ENCODE data around the gene LRRC47. TPM values are rescaled to one million over a fixed set of nuclear protein-coding genes. Genes with fewer than 3 reads are reported as not detected.

LRRC47 gene
- total RNA-seq, 1 donor from 2014 or later, result 55.4 TPM

GRCh38 chr1:3774276-3774945 is 21.9 kb downstream of the LRRC47 start:
- H3K27ac Mint-ChIP-seq, result no peak overlapping the region
- DNase-seq (ENCODE audit: low spot score in 2 of 2, unreplicated experiment in 2 of 2), result no peak
- H3K4me3 Mint-ChIP-seq, result no peak overlapping the region
- no peak for TF ChIP-seq CTCF (IDR thresholded peaks at IDR 0.05; ENCODE audit: unreplicated experiment)
- H3K27me3 Mint-ChIP-seq (ENCODE audit: low read depth), result no peaks in the 10 kb centered on the region
- H3K36me3 Mint-ChIP-seq, result peaks cover 4% of the 10 kb centered on the region
- H3K4me1 Mint-ChIP-seq, result peaks cover 22% of the 10 kb centered on the region
- no peaks in the 10 kb centered on the region for H3K9me3 Mint-ChIP-seq

- no peak for TF ChIP-seq CTCF (IDR thresholded peaks at IDR 0.05; ENCODE audit: unreplicated experiment)
- DNase-seq (ENCODE audit: low spot score in 2 of 2, unreplicated experiment in 2 of 2), result no peak
- Mint-ChIP-seq H3K9me3 (no peaks in the 10 kb centered on the region), H3K4me1 (peaks cover 22% of the 10 kb centered on the region), H3K36me3 (no peaks in the 10 kb centered on the region), H3K4me3 (peak overlapping the region; percentile 59), H3K27ac (no peak overlapping the region), H3K27me3 (ENCODE audit: low read depth) (no peaks in the 10 kb centered on the region)
These were observed 22.6 kb downstream of the LRRC47 start for GRCh38 chr1:3773572-3774275.

- H3K36me3 Mint-ChIP-seq, result no peaks in the 10 kb centered on the region
- peak in 1 of 2 experiments; percentile 46 for DNase-seq (ENCODE audit: low spot score in 2 of 2, unreplicated experiment in 2 of 2)
- no peak within 1 kb of the TSS for H3K27ac Mint-ChIP-seq
- H3K9me3 Mint-ChIP-seq, result no peaks in the 10 kb centered on the region
- no peaks in the 10 kb centered on the region for H3K27me3 Mint-ChIP-seq (ENCODE audit: low read depth)
- peaks cover 22% of the 10 kb centered on the region for H3K4me1 Mint-ChIP-seq
- TF ChIP-seq CTCF (IDR thresholded peaks at IDR 0.05; ENCODE audit: unreplicated experiment), result no peak
- peak within 1 kb of the TSS; percentile 61 for H3K4me3 Mint-ChIP-seq
These were observed 23.4 kb downstream of the LRRC47 start, which contains the start of gene SMIM1 for GRCh38 chr1:3772715-3773571. Gene SMIM1 (plus strand): TSS chr1:3772749. CDS start chr1:3775374, 2,625 bp downstream.

- no peak for TF ChIP-seq CTCF (IDR thresholded peaks at IDR 0.05; ENCODE audit: unreplicated experiment)
- peak overlapping the region; percentile 61 for H3K4me3 Mint-ChIP-seq
- peaks cover 2% of the 10 kb centered on the region for H3K27me3 Mint-ChIP-seq (ENCODE audit: low read depth)
- H3K36me3 Mint-ChIP-seq, result no peaks in the 10 kb centered on the region
- H3K27ac Mint-ChIP-seq, result no peak overlapping the region
- peak; percentile 85 to 91 for DNase-seq (ENCODE audit: low spot score in 2 of 2, unreplicated experiment in 2 of 2)
- peaks cover 22% of the 10 kb centered on the region for H3K4me1 Mint-ChIP-seq
- H3K9me3 Mint-ChIP-seq, result no peaks in the 10 kb centered on the region
These were observed 24.1 kb downstream of the LRRC47 start for GRCh38 chr1:3772027-3772714.

Data from mesothelial cell of epicardium (in vitro differentiated cells).